ENCODE results near the gene ADAMTS4. TPM values are rescaled to one million over a fixed set of nuclear protein-coding genes. Genes with fewer than 3 reads are reported as not detected.

ADAMTS4 gene
- total RNA-seq, 4 donors from 2014 or later = 2.5 to 126 (median 12.0) TPM

DNA sequence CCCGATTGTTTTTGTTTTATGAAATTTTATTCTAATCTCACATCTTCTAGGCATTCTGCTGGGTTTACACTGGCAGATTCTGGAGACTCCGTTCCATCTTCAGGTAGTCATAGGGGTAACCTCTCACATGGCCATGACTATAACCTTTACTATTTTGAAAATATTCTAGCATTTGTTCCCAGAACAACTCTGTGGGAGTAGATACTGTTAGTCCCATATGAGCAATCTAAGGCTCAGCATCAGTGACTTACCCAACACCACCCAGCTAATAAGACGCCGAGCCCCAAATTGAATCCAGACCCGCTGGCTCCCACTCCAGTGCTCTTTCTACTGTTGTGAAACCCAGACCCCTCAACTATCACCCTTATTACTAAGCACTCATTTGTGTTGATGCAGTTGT is 9.8 kb downstream of the ADAMTS4 start:
- Histone ChIP-seq H3K4me3 (no peak overlapping the region), H3K36me3 (peaks cover 0 to 39% (median 17%) of the 10 kb centered on the region in 4 donors), H3K9me3 (no peaks in the 10 kb centered on the region), H3K27ac (replicated peaks in 1 of 4) (no peak overlapping the region), H3K4me1 (peaks cover 19 to 36% (median 31%) of the 10 kb centered on the region in 4 donors), H3K27me3 (no peaks in the 10 kb centered on the region)
- TF ChIP-seq POLR2A (IDR thresholded peaks at IDR 0.05; ENCODE audit: low read depth) (no peak), POLR2AphosphoS5 (IDR thresholded peaks at IDR 0.05) (no peak), EP300 (IDR thresholded peaks at IDR 0.05) (no peak), CTCF (IDR thresholded peaks at IDR 0.05) (no peak)
- intact Hi-C loops (cut with DNase I) = no loop called here
- DNase-seq (ENCODE audit: extremely low spot score) = no peak
- 93% methylated on average over 5 of the region's 5 CpGs for WGBS

- intact Hi-C loops (cut with DNase I) = no loop called here
- TF ChIP-seq EP300 (IDR thresholded peaks at IDR 0.05) (no peak), CTCF (IDR thresholded peaks at IDR 0.05) (no peak), POLR2AphosphoS5 (IDR thresholded peaks at IDR 0.05) (no peak), POLR2A (IDR thresholded peaks at IDR 0.05; ENCODE audit: low read depth) (no peak)
- no peak for DNase-seq (ENCODE audit: extremely low spot score)
- Histone ChIP-seq H3K36me3 (peaks cover 0 to 32% (median 15%) of the 10 kb centered on the region in 4 donors), H3K9me3 (no peaks in the 10 kb centered on the region), H3K27me3 (no peaks in the 10 kb centered on the region), H3K27ac (replicated peaks in 1 of 4) (no peak overlapping the region), H3K4me1 (peaks cover 13 to 34% (median 29%) of the 10 kb centered on the region in 4 donors), H3K4me3 (no peak overlapping the region)
- WGBS = 82% methylated on average over 6 of the region's 6 CpGs
Observed at GRCh38 chr1:161188381-161188780, 10.5 kb downstream of the ADAMTS4 start.

- intact Hi-C loops (cut with DNase I) = no loop called here
- TF ChIP-seq EP300 (IDR thresholded peaks at IDR 0.05) = no peak
- TF ChIP-seq POLR2AphosphoS5 (IDR thresholded peaks at IDR 0.05) = no peak
- no peak for TF ChIP-seq CTCF (IDR thresholded peaks at IDR 0.05)
- TF ChIP-seq POLR2A (IDR thresholded peaks at IDR 0.05; ENCODE audit: low read depth) = no peak
- no peak for DNase-seq (ENCODE audit: extremely low spot score)
Observed at GRCh38 chr1:161187311-161187710, 11.5 kb downstream of the ADAMTS4 start.

GRCh38 chr1:161185732-161186311 is 13.0 kb downstream of the ADAMTS4 start:
- WGBS = 51% methylated on average over 2 of the region's 2 CpGs
- peaks cover 0 to 7% (median under 1%) of the 10 kb centered on the region in 4 donors for H3K36me3 ChIP-seq
- DNase-seq (ENCODE audit: extremely low spot score) = no peak
- intact Hi-C loops (cut with DNase I) = no loop called here
- H3K27ac ChIP-seq (replicated peaks in 1 of 4) = peak overlapping the region; percentile 47 to 69 (median 59)
- no peaks in the 10 kb centered on the region for H3K27me3 ChIP-seq
- H3K4me3 ChIP-seq = no peak overlapping the region
- peaks cover 6 to 25% (median 19%) of the 10 kb centered on the region in 4 donors for H3K4me1 ChIP-seq
- TF ChIP-seq CTCF (IDR thresholded peaks at IDR 0.05) (no peak), EP300 (IDR thresholded peaks at IDR 0.05) (no peak), POLR2AphosphoS5 (IDR thresholded peaks at IDR 0.05) (no peak), POLR2A (IDR thresholded peaks at IDR 0.05; ENCODE audit: low read depth) (no peak)
- H3K9me3 ChIP-seq = no peaks in the 10 kb centered on the region

More at GRCh38 chr1:161187311-161187710, 11.5 kb downstream of the ADAMTS4 start:
- no peaks in the 10 kb centered on the region for H3K9me3 ChIP-seq
- H3K4me1 ChIP-seq = peaks cover 8 to 30% (median 20%) of the 10 kb centered on the region in 4 donors
- no peaks in the 10 kb centered on the region for H3K27me3 ChIP-seq
- no peak overlapping the region for H3K27ac ChIP-seq (replicated peaks in 1 of 4)
- peaks cover 0 to 22% (median 12%) of the 10 kb centered on the region in 4 donors for H3K36me3 ChIP-seq
- no peak overlapping the region for H3K4me3 ChIP-seq
- WGBS = 86% methylated on average over 3 of the region's 3 CpGs
